Neural cell (in vitro differentiated cells): ENCODE measurements around the gene RSBN1. TPM values are rescaled to one million over a fixed set of nuclear protein-coding genes. Genes with fewer than 3 reads are reported as not detected.

Experiments used
- H2AFZ ChIP-seq: fragments of 200-600, 300-800 bp; sonication (generic), shearing (Covaris generic); 2 replicates; pipeline ENCODE4 v1.6.0; 2014; ENCODE audit warnings: low read depth, mild to moderate bottlenecking, antibody characterized with exemption, low read length, moderate library complexity
- H3F3A ChIP-seq: fragments of 200-600 bp; shearing (Covaris generic); 2 replicates; pipeline ENCODE4 v1.6.1; 2016; ENCODE audit warnings: mild to moderate bottlenecking, moderate library complexity, mixed read lengths, antibody characterized with exemption, low read length; ENCODE audit not compliant: insufficient read depth, poor library complexity, severe bottlenecking
- H3K27ac ChIP-seq: fragments of 200-600, 300-800 bp; sonication (generic), shearing (Covaris generic); 2 replicates; pipeline ENCODE4 v1.5.1; 2014; ENCODE audit warnings: mild to moderate bottlenecking, low read length, moderate library complexity
- H3K27me3 ChIP-seq: fragments of 300-800, 200-600 bp; sonication (generic), shearing (Covaris generic); 2 replicates; pipeline ENCODE4 v1.6.0; 2014; ENCODE audit warnings: mild to moderate bottlenecking, low read depth, low read length, moderate library complexity; ENCODE audit not compliant: insufficient read depth
- H3K36me3 ChIP-seq: fragments of 300-800, 200-600 bp; sonication (generic), shearing (Covaris generic); 2 replicates; pipeline ENCODE4 v1.5.1; 2014; ENCODE audit warnings: mild to moderate bottlenecking, antibody characterized with exemption, low read length, moderate library complexity; ENCODE audit not compliant: insufficient read depth
- H3K4me2 ChIP-seq: fragments of 300-800, 200-600 bp; sonication (generic), shearing (Covaris generic); 2 replicates; pipeline ENCODE4 v1.6.0; 2014; ENCODE audit warnings: mild to moderate bottlenecking, low read length
- H3K4me3 ChIP-seq: fragments of 300-800, 200-600 bp; sonication (generic), shearing (Covaris generic); 2 replicates; pipeline ENCODE4 v1.5.1; 2014; ENCODE audit warnings: mild to moderate bottlenecking, low read length, moderate library complexity
- H3K79me2 ChIP-seq: fragments of 200-600 bp; shearing (Covaris generic); replicated peaks from 2 replicates; pipeline ENCODE4 v1.6.0; 2014; ENCODE audit warnings: mild to moderate bottlenecking, low read length, moderate library complexity; ENCODE audit not compliant: insufficient read depth
- H3K9ac ChIP-seq: fragments of 300-800, 200-600 bp; sonication (generic), shearing (Covaris generic); 2 replicates; pipeline ENCODE4 v1.6.1; 2016; ENCODE audit warnings: mild to moderate bottlenecking, low read length, mixed read lengths
- H3K9me2 ChIP-seq: fragments of 200-600 bp; shearing (Covaris generic); 2 replicates; pipeline ENCODE4 v1.6.1; 2016; ENCODE audit warnings: mild to moderate bottlenecking, low read length, mixed read lengths; ENCODE audit not compliant: insufficient read depth
- H3K9me3 ChIP-seq: fragments of 200-600, 300-800 bp; sonication (generic), shearing (Covaris generic); 2 replicates; pipeline ENCODE4 v1.6.1; 2016; ENCODE audit warnings: mild to moderate bottlenecking, mixed run types, low read length, moderate library complexity, mixed read lengths
- H4K20me1 ChIP-seq: fragments of 200-600 bp; shearing (Covaris generic); 2 replicates; pipeline ENCODE4 v1.6.1; 2016; ENCODE audit warnings: mild to moderate bottlenecking, mixed run types; ENCODE audit not compliant: insufficient read depth
- CTCF ChIP-seq: fragments of 450-650 bp; IDR thresholded peaks from 2 replicates; pipeline ENCODE4 v1.5.1; 2014; ENCODE audit warnings: antibody characterized with exemption, mild to moderate bottlenecking, moderate library complexity; ENCODE audit not compliant: poor library complexity, severe bottlenecking
- EP300 ChIP-seq: fragments of 450-650 bp; conservative IDR thresholded peaks from 2 replicates; pipeline ENCODE4 v1.6.1; 2014; ENCODE audit warnings: antibody characterized with exemption, mild to moderate bottlenecking, moderate library complexity; ENCODE audit not compliant: poor library complexity, severe bottlenecking
- EZH2 ChIP-seq: fragments of 200-600, 300-800 bp; shearing (Covaris generic), sonication (generic); IDR thresholded peaks from 2 replicates; pipeline ENCODE4 v1.6.1; 2014; ENCODE audit warnings: antibody characterized with exemption, low read length, borderline replicate concordance, mild to moderate bottlenecking; ENCODE audit not compliant: insufficient read depth, poor library complexity, severe bottlenecking
- MXI1 ChIP-seq: fragments of 450-650 bp; conservative IDR thresholded peaks from 2 replicates; pipeline ENCODE4 v1.6.1; 2014; ENCODE audit warnings: antibody characterized with exemption, mild to moderate bottlenecking; ENCODE audit not compliant: poor library complexity, severe bottlenecking
- POLR2AphosphoS5 ChIP-seq: IDR thresholded peaks from 2 replicates; pipeline ENCODE4 v1.6.1; 2012
- RAD21 ChIP-seq: fragments of 450-650 bp; conservative IDR thresholded peaks from 2 replicates; pipeline ENCODE4 v1.6.1; 2014; ENCODE audit warnings: antibody characterized with exemption, mild to moderate bottlenecking, moderate library complexity
- SMC3 ChIP-seq: fragments of 450-650 bp; conservative IDR thresholded peaks from 2 replicates; pipeline ENCODE4 v1.6.1; 2014; ENCODE audit warnings: antibody characterized with exemption, mild to moderate bottlenecking, moderate library complexity; ENCODE audit not compliant: poor library complexity
- TAF1 ChIP-seq: IDR thresholded peaks from 2 replicates; pipeline ENCODE4 v1.6.1; 2012; ENCODE audit warnings: low read depth
- polyA plus RNA-seq: library from polyadenylated mRNA; depleted of rRNA; stranded (reverse); fragments of >200 nt; gene quantifications from 2 replicates; pipeline ENCODE4 v1.2.3, GENCODE V29; 2014
- TF ChIP-seq, protein P1 (sequence below): IDR thresholded peaks from 2 replicates; pipeline ENCODE4 v1.6.1; 2012; ENCODE audit warnings: borderline replicate concordance

The RSBN1 gene
- polyA plus RNA-seq, 1 donor from 2014 or later: 33.7 TPM

- no peak overlapping the region for H3K4me3 ChIP-seq
- no peak overlapping the region for H2AFZ ChIP-seq
Measured at GRCh38 chr1:113747376-113747775, 64.9 kb downstream of the RSBN1 start.

DNA sequence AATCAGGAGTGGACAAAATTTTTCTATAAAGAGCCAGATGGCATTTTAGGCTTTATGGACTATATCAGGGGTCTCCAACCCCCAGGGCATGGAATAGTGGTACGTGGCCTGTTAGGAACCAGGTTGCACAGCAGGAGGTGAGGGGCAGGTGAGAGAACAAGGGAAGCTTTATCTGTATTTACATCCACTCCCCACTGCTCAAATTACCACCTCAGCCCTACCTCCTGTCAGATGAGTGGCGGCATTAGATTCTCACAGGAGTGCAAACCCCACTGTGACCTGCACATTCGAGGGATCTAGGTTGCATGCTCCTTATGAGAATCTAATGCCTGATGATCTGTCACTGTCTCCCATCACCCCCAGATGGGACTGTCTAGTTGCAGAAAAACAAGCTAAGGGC is 66.9 kb downstream of the RSBN1 start:
- H3K27me3 ChIP-seq: no peaks in the 10 kb centered on the region
- no peak overlapping the region for H3K4me3 ChIP-seq
- peaks cover 9% of the 10 kb centered on the region for H3K79me2 ChIP-seq
- H3K36me3 ChIP-seq: no peaks in the 10 kb centered on the region
- no peak overlapping the region for H3K27ac ChIP-seq
- no peak overlapping the region for H2AFZ ChIP-seq
- no peaks in the 10 kb centered on the region for H3K9me2 ChIP-seq
- no peaks in the 10 kb centered on the region for H3F3A ChIP-seq
- H4K20me1 ChIP-seq: no peaks in the 10 kb centered on the region
- H3K9ac ChIP-seq: no peak overlapping the region
- TF ChIP-seq EP300 (no peak), TAF1 (no peak), RAD21 (no peak), CTCF (no peak), MXI1 (no peak), POLR2AphosphoS5 (no peak), SMC3 (no peak), EZH2 (no peak)
- TF ChIP-seq, protein P1, sequence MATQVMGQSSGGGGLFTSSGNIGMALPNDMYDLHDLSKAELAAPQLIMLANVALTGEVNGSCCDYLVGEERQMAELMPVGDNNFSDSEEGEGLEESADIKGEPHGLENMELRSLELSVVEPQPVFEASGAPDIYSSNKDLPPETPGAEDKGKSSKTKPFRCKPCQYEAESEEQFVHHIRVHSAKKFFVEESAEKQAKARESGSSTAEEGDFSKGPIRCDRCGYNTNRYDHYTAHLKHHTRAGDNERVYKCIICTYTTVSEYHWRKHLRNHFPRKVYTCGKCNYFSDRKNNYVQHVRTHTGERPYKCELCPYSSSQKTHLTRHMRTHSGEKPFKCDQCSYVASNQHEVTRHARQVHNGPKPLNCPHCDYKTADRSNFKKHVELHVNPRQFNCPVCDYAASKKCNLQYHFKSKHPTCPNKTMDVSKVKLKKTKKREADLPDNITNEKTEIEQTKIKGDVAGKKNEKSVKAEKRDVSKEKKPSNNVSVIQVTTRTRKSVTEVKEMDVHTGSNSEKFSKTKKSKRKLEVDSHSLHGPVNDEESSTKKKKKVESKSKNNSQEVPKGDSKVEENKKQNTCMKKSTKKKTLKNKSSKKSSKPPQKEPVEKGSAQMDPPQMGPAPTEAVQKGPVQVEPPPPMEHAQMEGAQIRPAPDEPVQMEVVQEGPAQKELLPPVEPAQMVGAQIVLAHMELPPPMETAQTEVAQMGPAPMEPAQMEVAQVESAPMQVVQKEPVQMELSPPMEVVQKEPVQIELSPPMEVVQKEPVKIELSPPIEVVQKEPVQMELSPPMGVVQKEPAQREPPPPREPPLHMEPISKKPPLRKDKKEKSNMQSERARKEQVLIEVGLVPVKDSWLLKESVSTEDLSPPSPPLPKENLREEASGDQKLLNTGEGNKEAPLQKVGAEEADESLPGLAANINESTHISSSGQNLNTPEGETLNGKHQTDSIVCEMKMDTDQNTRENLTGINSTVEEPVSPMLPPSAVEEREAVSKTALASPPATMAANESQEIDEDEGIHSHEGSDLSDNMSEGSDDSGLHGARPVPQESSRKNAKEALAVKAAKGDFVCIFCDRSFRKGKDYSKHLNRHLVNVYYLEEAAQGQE: no peak
- no peaks in the 10 kb centered on the region for H3K9me3 ChIP-seq
- no peak overlapping the region for H3K4me2 ChIP-seq

More at GRCh38 chr1:113747376-113747775, 64.9 kb downstream of the RSBN1 start:
- no peak overlapping the region for H3K27ac ChIP-seq
- no peaks in the 10 kb centered on the region for H3K27me3 ChIP-seq
- no peaks in the 10 kb centered on the region for H3F3A ChIP-seq
- H3K9me2 ChIP-seq: no peaks in the 10 kb centered on the region
- no peaks in the 10 kb centered on the region for H3K9me3 ChIP-seq
- TF ChIP-seq RAD21 (no peak), CTCF (no peak), TAF1 (no peak), EZH2 (no peak), MXI1 (no peak), SMC3 (no peak), EP300 (no peak), POLR2AphosphoS5 (no peak)
- TF ChIP-seq, protein P1: no peak
- H3K79me2 ChIP-seq: peaks cover 18% of the 10 kb centered on the region
- no peaks in the 10 kb centered on the region for H3K36me3 ChIP-seq
- no peak overlapping the region for H3K9ac ChIP-seq
- H3K4me2 ChIP-seq: no peak overlapping the region
- no peaks in the 10 kb centered on the region for H4K20me1 ChIP-seq
